Neutrophil (primary cell): ENCODE measurements around the gene PLCD4.

Source experiments
- H3K27ac ChIP-seq: fragments of 200-600 bp; sonication (generic); 2 replicates; pipeline ENCODE4 v1.5.1; 2016; ENCODE audit warnings: mild to moderate bottlenecking, moderate library complexity
- H3K27me3 ChIP-seq: fragments of 200-600 bp; sonication (generic); 2 replicates; pipeline ENCODE4 v1.6.0; 2016; ENCODE audit warnings: mild to moderate bottlenecking
- H3K36me3 ChIP-seq: fragments of 200-600 bp; sonication (generic); 2 replicates; pipeline ENCODE4 v1.5.1; 2017
- H3K4me1 ChIP-seq, 2 experiments: fragments of 200-600 bp in 1 of 2; sonication (generic) in 1 of 2; 1 replicate in 1 of 2; 2 replicates in 1 of 2; pipeline versions ENCODE4 v1.5.1 to v1.6.1; 2013 to 2016; ENCODE audit warnings: low read depth in 1 of 2, low read length in 1 of 2, mild to moderate bottlenecking in 1 of 2, moderate library complexity in 1 of 2; ENCODE audit not compliant: control insufficient read depth in 1 of 2, insufficient read depth in 1 of 2
- H3K4me3 ChIP-seq, 2 experiments: fragments of 200-600 bp in 1 of 2; sonication (generic) in 1 of 2; 1 replicate in 1 of 2; 2 replicates in 1 of 2; pipeline ENCODE4 v1.5.1; 2013 to 2016; ENCODE audit warnings: low read depth in 1 of 2, low read length in 1 of 2, mild to moderate bottlenecking in 1 of 2, moderate library complexity in 1 of 2
- H3K9me3 ChIP-seq: fragments of 200-600 bp; sonication (generic); 2 replicates; pipeline ENCODE4 v1.5.1; 2016
- TF ChIP-seq, protein P1 (sequence below): fragments of 200-600 bp; sonication (generic); IDR thresholded peaks from 2 replicates; pipeline ENCODE4 v1.5.1; 2016; ENCODE audit warnings: antibody characterized with exemption

The PLCD4 gene

DNA sequence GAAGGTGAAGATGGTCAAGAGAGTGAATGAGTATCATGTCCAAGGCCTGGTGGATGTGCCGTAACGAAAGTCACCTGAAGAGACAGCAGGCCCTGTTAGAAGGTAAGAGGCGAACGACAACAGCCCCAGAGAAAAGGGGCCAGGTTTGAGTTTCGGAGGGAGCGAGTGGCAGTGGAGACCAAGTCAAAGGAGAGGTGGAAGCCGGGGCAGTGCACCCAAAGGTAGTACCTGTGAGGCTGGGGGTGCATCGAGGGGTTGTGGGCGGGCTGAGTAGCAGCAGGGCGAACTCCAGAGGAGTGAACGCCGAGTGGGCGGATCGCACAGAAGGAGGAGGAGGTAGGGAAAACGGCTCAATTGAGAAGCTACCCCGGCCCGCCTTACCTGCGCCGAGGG is 39.9 kb upstream of the PLCD4 start:
- Histone ChIP-seq H3K4me3 (peak overlapping the region; percentile 82 to 94), H3K27ac (peak overlapping the region; percentile 94), H3K9me3 (no peaks in the 10 kb centered on the region), H3K36me3 (peaks cover under 1% of the 10 kb centered on the region), H3K27me3 (no peaks in the 10 kb centered on the region), H3K4me1 (peaks cover 25% of the 10 kb centered on the region in 2 experiments)
- TF ChIP-seq, protein P1, sequence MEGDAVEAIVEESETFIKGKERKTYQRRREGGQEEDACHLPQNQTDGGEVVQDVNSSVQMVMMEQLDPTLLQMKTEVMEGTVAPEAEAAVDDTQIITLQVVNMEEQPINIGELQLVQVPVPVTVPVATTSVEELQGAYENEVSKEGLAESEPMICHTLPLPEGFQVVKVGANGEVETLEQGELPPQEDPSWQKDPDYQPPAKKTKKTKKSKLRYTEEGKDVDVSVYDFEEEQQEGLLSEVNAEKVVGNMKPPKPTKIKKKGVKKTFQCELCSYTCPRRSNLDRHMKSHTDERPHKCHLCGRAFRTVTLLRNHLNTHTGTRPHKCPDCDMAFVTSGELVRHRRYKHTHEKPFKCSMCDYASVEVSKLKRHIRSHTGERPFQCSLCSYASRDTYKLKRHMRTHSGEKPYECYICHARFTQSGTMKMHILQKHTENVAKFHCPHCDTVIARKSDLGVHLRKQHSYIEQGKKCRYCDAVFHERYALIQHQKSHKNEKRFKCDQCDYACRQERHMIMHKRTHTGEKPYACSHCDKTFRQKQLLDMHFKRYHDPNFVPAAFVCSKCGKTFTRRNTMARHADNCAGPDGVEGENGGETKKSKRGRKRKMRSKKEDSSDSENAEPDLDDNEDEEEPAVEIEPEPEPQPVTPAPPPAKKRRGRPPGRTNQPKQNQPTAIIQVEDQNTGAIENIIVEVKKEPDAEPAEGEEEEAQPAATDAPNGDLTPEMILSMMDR = no peak

DNA sequence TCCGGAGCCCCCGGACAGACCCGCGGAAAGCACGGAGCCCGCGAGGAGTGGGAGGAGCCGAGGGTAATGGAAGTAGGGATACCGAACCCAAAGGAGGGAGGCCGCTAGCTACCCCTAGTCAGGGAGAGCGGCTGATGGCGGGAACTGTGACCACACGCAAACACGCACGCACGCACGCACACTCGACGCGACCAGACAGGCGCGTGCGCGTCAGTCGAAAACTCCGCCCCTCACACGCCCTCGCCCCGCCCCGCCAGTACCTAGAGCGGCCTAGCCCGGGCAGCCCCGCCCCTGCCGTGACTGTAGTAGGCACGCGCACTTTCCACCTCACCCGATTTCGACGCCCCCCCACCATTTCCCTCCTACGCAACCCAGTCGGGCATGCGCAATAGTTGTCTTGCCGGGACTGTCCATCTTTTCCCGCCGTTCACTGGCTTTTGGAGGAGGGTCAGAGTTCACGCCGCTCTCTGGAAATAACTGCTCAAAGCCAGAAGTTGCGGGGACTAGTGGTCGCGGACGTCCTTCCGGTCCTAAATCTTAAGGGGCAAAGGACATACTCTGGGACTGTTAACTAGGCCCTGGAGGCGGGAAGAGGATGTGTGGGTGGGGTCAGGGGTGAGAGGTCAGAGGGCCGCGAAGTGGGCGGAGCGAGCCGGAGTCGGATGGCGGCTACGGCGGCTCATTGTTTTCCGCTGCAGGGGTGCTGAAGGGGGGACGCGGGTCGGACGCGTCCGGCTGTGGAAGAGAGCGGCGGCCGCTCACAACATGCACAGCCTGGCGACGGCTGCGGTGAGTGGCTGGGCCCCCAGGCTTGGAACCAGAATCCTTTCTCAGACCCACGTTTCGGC is 39.3 kb upstream of the PLCD4 start, which contains the start of the genes CNOT9 and USP37:
Gene CNOT9 (plus strand): TSS at position 650 of the 848 bp plus-strand sequence. CDS start 116 bp downstream, at position 766.
Gene USP37 (minus strand): TSS at position 162 of the 848 bp plus-strand sequence. CDS start 9,698 bp downstream, outside the sequence.
- no peaks in the 10 kb centered on the region for H3K9me3 ChIP-seq
- no peaks in the 10 kb centered on the region for H3K27me3 ChIP-seq
- TF ChIP-seq, protein P1 = peak; percentile 39
- peak within 1 kb of the TSS; percentile 82 to 94 for H3K4me3 ChIP-seq
- no peaks in the 10 kb centered on the region for H3K36me3 ChIP-seq
- peaks cover 25% of the 10 kb centered on the region in 2 experiments for H3K4me1 ChIP-seq
- peak within 1 kb of the TSS; percentile 94 for H3K27ac ChIP-seq

- Histone ChIP-seq H3K27me3 (no peaks in the 10 kb centered on the region), H3K4me3 (peak overlapping the region; percentile 82 to 94), H3K27ac (peak overlapping the region; percentile 94), H3K4me1 (peaks cover 25% of the 10 kb centered on the region in 2 experiments), H3K36me3 (peaks cover 2% of the 10 kb centered on the region), H3K9me3 (no peaks in the 10 kb centered on the region)
- TF ChIP-seq, protein P1 = no peak
Observed at GRCh38 chr2:218569038-218569431, 38.7 kb upstream of the PLCD4 start.

GRCh38 chr2:218569661-218570500 is 37.8 kb upstream of the PLCD4 start:
- Histone ChIP-seq H3K27ac (peak overlapping the region; percentile 94), H3K36me3 (peaks cover 9% of the 10 kb centered on the region), H3K9me3 (no peaks in the 10 kb centered on the region), H3K4me1 (peaks cover 25% of the 10 kb centered on the region in 2 experiments), H3K4me3 (peak overlapping the region; percentile 82 to 94), H3K27me3 (no peaks in the 10 kb centered on the region)
- TF ChIP-seq, protein P1 = no peak

DNA sequence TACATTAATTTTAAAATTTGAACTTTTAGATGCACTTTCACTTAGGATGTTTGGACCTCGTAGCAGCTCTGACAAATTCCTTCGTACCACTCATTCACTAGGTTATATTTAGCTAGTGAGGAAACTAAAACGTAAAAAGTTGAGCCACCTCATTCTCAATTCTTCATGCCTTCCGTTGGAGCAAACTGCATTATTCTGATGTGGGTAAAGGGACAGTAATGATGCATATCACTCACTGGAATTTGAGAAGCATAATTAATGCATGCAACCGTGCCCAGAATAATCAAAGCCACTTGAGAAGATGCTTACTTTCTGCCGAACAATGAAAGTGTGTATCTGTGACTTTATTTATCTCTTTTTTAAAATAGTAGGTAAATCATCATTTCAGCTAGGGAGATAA is 36.8 kb upstream of the PLCD4 start:
- Histone ChIP-seq H3K36me3 (peaks cover 12% of the 10 kb centered on the region), H3K27me3 (no peaks in the 10 kb centered on the region), H3K9me3 (no peaks in the 10 kb centered on the region), H3K4me1 (peaks cover 25% of the 10 kb centered on the region in 2 experiments), H3K27ac (no peak overlapping the region), H3K4me3 (no peak overlapping the region)
- TF ChIP-seq, protein P1 = no peak
